Gastroesophageal sphincter (tissue), 4 donors: ENCODE results near the gene MSANTD3. TPM values are rescaled to one million over a fixed set of nuclear protein-coding genes. Genes with fewer than 3 reads are reported as not detected.

ENCODE experiments used
- ATAC-seq: fragments of 150-250 bp; one replicate; pipeline ENCODE4 v1.9.1; 2016; ENCODE audit warnings: mild to moderate bottlenecking, moderate library complexity
- H3K27ac ChIP-seq, 4 donors: fragments of 200-600 bp; sonication (generic) in 3 of 4; 1 replicate in 3 of 4; 2 replicates in 1 of 4; pipeline ENCODE4 v1.5.1; 2016 to 2019
- H3K27me3 ChIP-seq: fragments of 200-600 bp; sonication (generic); one replicate; pipeline ENCODE4 v1.5.1; 2019
- H3K36me3 ChIP-seq, 2 donors: fragments of 200-600 bp; sonication (generic); one replicate each; pipeline ENCODE4 v1.5.1; 2019; ENCODE audit warnings: control low read depth in 1 of 2
- H3K4me1 ChIP-seq, 3 donors: fragments of 200-600 bp; sonication (generic); 1 replicate in 2 of 3; 2 replicates in 1 of 3; pipeline ENCODE4 v1.5.1; 2016 to 2019; ENCODE audit warnings: control low read depth in 2 of 3
- H3K4me3 ChIP-seq, 2 donors: fragments of 200-600 bp; sonication (generic); one replicate each; pipeline ENCODE4 v1.5.1; 2019; ENCODE audit warnings: mild to moderate bottlenecking in 1 of 2, moderate library complexity in 1 of 2
- H3K9me3 ChIP-seq, 3 donors: fragments of 200-600 bp; sonication (generic); one replicate each; pipeline ENCODE4 v1.5.1; 2017 to 2019; ENCODE audit warnings: control low read depth in 2 of 3
- EP300 ChIP-seq: sonication (generic); formaldehyde crosslinking; IDR thresholded peaks from one replicate; pipeline ENCODE4 v1.6.1; 2017; ENCODE audit warnings: antibody characterized with exemption, mild to moderate bottlenecking
- POLR2A ChIP-seq, 2 donors: fragments of 450-650 bp; IDR thresholded peaks; one replicate each; pipeline ENCODE4 v1.6.1; 2017; ENCODE audit warnings: antibody characterized with exemption in 2 of 2, mild to moderate bottlenecking in 2 of 2, moderate library complexity in 1 of 2
- POLR2AphosphoS5 ChIP-seq: sonication (generic); formaldehyde crosslinking; IDR thresholded peaks from one replicate; pipeline ENCODE4 v1.6.1; 2017; ENCODE audit warnings: antibody characterized with exemption
- WGBS, 2 donors: methylation state at CpG; one replicate each; pipeline ENCODE4 v1.1.5; 2018; ENCODE audit warnings: low coverage in 1 of 2; 5-methylcytosine and 5-hydroxymethylcytosine counted together
- total RNA-seq, 4 donors: library from RNA; depleted of rRNA; stranded (reverse); fragments of >200 nt; gene quantifications; one replicate each; pipeline ENCODE4 v1.1.0, GENCODE V29; 2016
- TF ChIP-seq, protein P1 (sequence below), 4 experiments: fragments of 200-600 bp in 2 of 4; fragments of 450-650 bp in 2 of 4; sonication (generic) in 1 of 4; IDR thresholded peaks; one replicate each; pipeline ENCODE4 v1.5.1; 2017 to 2019; ENCODE audit warnings: antibody characterized with exemption in 4 of 4, mild to moderate bottlenecking in 2 of 4, moderate library complexity in 2 of 4

Gene MSANTD3
- total RNA-seq, 4 donors from 2014 or later, result 19.1 to 56.9 (median 34.8) TPM

DNA sequence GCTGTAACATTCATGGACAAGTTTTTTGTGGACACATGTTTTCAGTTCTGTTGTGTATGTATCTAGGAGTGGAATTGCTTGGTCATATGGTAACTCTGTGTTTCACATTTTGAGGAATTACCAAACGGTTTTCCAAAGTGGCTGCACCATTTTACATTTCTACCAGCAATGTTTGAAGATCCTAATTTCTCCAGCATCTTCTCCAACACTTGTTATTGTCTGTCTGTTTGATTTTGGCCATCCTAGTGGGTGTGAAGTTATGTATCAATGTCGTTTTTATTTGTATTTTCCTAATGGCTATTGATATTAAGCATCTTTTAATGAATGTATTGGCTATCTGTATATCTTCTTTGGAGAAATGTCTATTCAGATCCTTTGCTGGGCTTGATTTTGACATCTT is 52.9 kb downstream of the MSANTD3 start:
- no peak overlapping the region for H3K27ac ChIP-seq
- H3K4me1 ChIP-seq, result no peaks in the 10 kb centered on the region
- no peaks in the 10 kb centered on the region for H3K27me3 ChIP-seq
- no peaks in the 10 kb centered on the region for H3K36me3 ChIP-seq
- no peak for ATAC-seq
- TF ChIP-seq POLR2A (IDR thresholded peaks at IDR 0.05), result no peak
- no peak for TF ChIP-seq EP300
- TF ChIP-seq POLR2AphosphoS5, result no peak
- TF ChIP-seq, protein P1, sequence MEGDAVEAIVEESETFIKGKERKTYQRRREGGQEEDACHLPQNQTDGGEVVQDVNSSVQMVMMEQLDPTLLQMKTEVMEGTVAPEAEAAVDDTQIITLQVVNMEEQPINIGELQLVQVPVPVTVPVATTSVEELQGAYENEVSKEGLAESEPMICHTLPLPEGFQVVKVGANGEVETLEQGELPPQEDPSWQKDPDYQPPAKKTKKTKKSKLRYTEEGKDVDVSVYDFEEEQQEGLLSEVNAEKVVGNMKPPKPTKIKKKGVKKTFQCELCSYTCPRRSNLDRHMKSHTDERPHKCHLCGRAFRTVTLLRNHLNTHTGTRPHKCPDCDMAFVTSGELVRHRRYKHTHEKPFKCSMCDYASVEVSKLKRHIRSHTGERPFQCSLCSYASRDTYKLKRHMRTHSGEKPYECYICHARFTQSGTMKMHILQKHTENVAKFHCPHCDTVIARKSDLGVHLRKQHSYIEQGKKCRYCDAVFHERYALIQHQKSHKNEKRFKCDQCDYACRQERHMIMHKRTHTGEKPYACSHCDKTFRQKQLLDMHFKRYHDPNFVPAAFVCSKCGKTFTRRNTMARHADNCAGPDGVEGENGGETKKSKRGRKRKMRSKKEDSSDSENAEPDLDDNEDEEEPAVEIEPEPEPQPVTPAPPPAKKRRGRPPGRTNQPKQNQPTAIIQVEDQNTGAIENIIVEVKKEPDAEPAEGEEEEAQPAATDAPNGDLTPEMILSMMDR (IDR thresholded peaks at IDR 0.05), result no peak
- WGBS, 2 donors, result 88 to 96% methylated on average over 2 of the region's 2 CpGs
- no peak overlapping the region for H3K4me3 ChIP-seq
- no peaks in the 10 kb centered on the region for H3K9me3 ChIP-seq

DNA sequence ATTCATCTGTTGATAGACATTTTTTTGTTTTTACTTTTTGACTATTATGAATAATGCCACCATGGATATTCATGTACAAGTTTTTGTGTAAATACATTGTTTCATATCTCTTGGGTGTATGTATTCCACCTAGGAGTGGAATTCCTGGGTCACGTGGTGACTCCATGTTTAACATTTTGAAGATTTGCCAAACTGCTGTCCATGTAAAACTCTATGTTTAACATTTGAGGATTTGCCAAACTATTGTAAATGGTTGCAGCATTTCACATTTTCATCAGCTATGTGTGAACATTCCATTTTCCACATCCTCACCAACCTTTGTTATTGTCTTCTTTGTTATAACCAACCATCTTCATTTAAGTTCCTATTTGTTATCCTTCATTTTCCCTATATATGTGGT is 58.3 kb downstream of the MSANTD3 start:
- Histone ChIP-seq H3K4me1 (no peaks in the 10 kb centered on the region), H3K4me3 (no peak overlapping the region), H3K27ac (no peak overlapping the region), H3K9me3 (no peaks in the 10 kb centered on the region), H3K27me3 (no peaks in the 10 kb centered on the region), H3K36me3 (no peaks in the 10 kb centered on the region)
- TF ChIP-seq EP300, result no peak
- TF ChIP-seq POLR2AphosphoS5, result no peak
- TF ChIP-seq, protein P1 (IDR thresholded peaks at IDR 0.05), result no peak
- TF ChIP-seq POLR2A (IDR thresholded peaks at IDR 0.05), result no peak
- ATAC-seq, result no peak
- 65 to 80% methylated on average over 1 of the region's 1 CpG for WGBS, 2 donors

DNA sequence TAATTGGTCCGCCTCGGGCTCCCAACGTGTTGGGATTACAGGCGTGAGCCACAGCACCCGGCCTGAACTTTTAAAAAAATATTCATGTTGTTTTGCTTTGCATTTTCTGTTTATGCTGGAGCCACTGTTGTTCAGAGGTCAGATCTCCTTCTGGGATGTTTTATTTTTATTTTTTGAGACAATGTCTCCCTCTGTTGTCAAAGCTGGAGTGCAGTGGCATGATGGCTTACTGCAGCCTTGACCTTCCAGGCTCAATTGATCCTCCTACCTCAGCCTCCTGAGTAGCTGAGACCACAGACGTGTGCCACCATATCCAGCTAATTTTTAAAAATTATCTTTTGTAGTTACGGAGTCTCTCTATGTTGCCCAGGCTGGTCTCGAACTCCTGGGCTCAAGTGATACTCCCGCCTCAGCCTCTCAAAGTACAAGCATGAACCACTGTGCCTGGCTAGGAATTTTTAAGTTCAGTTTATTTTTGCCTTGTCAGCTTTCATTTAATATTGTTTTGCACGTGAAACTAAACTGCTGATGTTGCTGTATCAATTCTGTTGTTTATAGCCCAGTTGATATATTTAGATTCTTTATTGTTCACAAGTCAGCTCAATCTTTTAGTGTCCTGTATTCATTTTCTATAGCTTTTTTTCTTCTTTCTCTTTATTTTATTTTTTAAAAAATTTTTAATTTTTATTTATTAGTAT is 59.7 kb downstream of the MSANTD3 start:
- Histone ChIP-seq H3K36me3 (no peaks in the 10 kb centered on the region), H3K27ac (no peak overlapping the region), H3K4me3 (no peak overlapping the region), H3K27me3 (no peaks in the 10 kb centered on the region), H3K4me1 (no peaks in the 10 kb centered on the region), H3K9me3 (no peaks in the 10 kb centered on the region)
- 73 to 82% methylated on average over 6 to 10 of the region's 10 CpGs for WGBS, 2 donors
- no peak for TF ChIP-seq EP300
- ATAC-seq, result no peak

DNA sequence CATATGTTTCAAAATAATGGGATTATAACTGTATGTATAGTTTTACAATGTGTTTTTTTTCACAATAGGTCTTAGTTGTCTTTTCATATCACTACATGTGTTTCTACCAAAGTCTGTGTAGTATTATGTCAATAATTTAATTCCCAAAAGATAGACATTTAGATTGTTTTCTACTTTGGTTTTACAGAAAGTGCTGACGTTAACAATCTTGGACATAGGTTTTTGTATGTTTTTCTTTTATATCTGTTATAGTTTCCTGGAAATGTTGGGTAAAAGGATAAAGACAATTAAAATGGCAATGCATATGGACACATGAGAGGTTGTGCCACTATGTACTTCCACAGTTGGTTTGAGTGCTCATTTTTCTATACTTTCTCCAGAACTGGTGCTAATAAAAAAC is 61.2 kb downstream of the MSANTD3 start:
- Histone ChIP-seq H3K27ac (no peak overlapping the region), H3K4me3 (no peak overlapping the region), H3K36me3 (no peaks in the 10 kb centered on the region), H3K27me3 (no peaks in the 10 kb centered on the region), H3K9me3 (no peaks in the 10 kb centered on the region), H3K4me1 (no peaks in the 10 kb centered on the region)
- TF ChIP-seq, protein P1 (IDR thresholded peaks at IDR 0.05), result no peak
- no peak for TF ChIP-seq POLR2A (IDR thresholded peaks at IDR 0.05)
- TF ChIP-seq EP300, result no peak
- no peak for TF ChIP-seq POLR2AphosphoS5
- ATAC-seq, result no peak
- WGBS, 2 donors, result 82 to 100% methylated on average over 1 of the region's 1 CpG

DNA sequence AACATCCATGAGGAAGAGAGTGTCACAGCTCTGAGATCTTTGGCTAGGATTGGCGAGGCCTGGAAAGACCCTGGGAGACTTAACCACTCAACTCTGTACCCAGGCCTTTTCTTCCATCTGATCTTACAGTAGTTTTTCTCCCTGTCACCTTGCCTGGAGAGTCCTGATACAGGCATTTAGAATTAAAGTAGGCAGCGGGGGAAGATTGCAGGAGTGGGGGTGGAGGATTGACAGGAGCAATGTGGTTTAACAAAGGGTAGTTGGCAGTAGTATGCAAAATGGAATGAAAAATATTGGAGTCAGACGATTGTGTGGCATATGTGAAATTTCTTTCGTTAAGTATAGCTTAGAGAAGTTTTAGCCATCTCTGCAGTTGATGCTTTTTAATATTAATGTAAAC is 62.9 kb downstream of the MSANTD3 start:
- Histone ChIP-seq H3K27me3 (no peaks in the 10 kb centered on the region), H3K27ac (no peak overlapping the region), H3K4me3 (no peak overlapping the region), H3K9me3 (no peaks in the 10 kb centered on the region), H3K36me3 (no peaks in the 10 kb centered on the region), H3K4me1 (no peaks in the 10 kb centered on the region)
- 74% methylated on average over 3 to 4 of the region's 4 CpGs for WGBS, 2 donors
- ATAC-seq, result no peak
- no peak for TF ChIP-seq POLR2A (IDR thresholded peaks at IDR 0.05)
- no peak for TF ChIP-seq POLR2AphosphoS5
- no peak for TF ChIP-seq EP300
- TF ChIP-seq, protein P1 (IDR thresholded peaks at IDR 0.05), result no peak
